ENCODE measurements around the gene PI4K2B. TPM values are rescaled to one million over a fixed set of nuclear protein-coding genes. Genes with fewer than 3 reads are reported as not detected.

Gene PI4K2B
- polyA plus RNA-seq, 1 donor (not counting 4 experiments of a cell fraction or from before 2014, with no cell fraction given), result 16.7 TPM

DNA sequence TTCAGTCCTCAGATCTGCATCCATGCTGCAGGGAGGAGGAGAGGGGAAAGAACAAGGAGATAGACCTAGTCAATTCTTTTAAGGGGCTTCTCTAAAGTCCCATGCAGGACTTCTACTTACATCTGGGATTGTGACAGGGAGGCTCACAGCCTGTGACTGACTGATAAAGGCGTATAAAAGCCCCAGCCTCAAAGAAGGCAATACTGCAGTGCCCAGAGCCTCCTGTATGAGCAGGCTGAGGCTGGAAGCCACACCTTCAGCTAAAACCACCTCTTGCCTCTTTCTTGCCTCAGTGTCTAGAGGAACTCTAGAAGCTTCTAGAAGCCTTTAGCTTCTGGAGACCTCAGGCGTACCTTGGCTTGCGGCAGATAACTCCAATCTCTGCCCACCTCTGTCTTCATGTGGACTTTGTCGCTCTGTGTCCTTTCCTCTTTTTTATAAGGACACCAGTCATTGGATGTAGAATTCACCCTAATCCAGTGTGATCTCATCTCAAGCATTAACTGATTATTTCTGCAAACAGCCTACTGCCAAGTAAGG is 72.8 kb downstream of the PI4K2B start:
- no peaks in the 10 kb centered on the region for H3K9me1 ChIP-seq (ENCODE audit: control insufficient read depth, extremely low read depth, insufficient read depth, low read length)
- no peaks in the 10 kb centered on the region for H3K36me3 ChIP-seq (ENCODE audit: control insufficient read depth in 2 of 2, extremely low read depth in 1 of 2, insufficient read depth in 2 of 2, low read length in 2 of 2)
- no peak overlapping the region for H2AFZ ChIP-seq (ENCODE audit: control insufficient read depth, low read length)
- TF ChIP-seq EZH2 (IDR thresholded peaks at IDR 0.05; ENCODE audit: low read length), result no peak
- TF ChIP-seq, protein P1, sequence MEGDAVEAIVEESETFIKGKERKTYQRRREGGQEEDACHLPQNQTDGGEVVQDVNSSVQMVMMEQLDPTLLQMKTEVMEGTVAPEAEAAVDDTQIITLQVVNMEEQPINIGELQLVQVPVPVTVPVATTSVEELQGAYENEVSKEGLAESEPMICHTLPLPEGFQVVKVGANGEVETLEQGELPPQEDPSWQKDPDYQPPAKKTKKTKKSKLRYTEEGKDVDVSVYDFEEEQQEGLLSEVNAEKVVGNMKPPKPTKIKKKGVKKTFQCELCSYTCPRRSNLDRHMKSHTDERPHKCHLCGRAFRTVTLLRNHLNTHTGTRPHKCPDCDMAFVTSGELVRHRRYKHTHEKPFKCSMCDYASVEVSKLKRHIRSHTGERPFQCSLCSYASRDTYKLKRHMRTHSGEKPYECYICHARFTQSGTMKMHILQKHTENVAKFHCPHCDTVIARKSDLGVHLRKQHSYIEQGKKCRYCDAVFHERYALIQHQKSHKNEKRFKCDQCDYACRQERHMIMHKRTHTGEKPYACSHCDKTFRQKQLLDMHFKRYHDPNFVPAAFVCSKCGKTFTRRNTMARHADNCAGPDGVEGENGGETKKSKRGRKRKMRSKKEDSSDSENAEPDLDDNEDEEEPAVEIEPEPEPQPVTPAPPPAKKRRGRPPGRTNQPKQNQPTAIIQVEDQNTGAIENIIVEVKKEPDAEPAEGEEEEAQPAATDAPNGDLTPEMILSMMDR (optimal IDR thresholded peaks at IDR 0.05 in 1 of 3, IDR thresholded peaks at IDR 0.05 in 1 of 3, conservative IDR thresholded peaks at IDR 0.05 in 1 of 3; ENCODE audit: extremely low read depth in 1 of 3, insufficient read depth in 2 of 3, low read length in 3 of 3), result no peak
- H3K27ac ChIP-seq (ENCODE audit: control insufficient read depth, insufficient read depth, low read length), result no peak overlapping the region
- no peaks in the 10 kb centered on the region for H3K79me2 ChIP-seq (ENCODE audit: control insufficient read depth, insufficient read depth, low read length)
- DNase-seq (ENCODE audit: low read depth, low spot score), result no peak
- no peak overlapping the region for H3K9ac ChIP-seq (ENCODE audit: control insufficient read depth, extremely low read depth, insufficient read depth, low read length)
- no peaks in the 10 kb centered on the region for H3K4me1 ChIP-seq (ENCODE audit: control insufficient read depth, extremely low read depth, insufficient read depth, low read length)
- no peak overlapping the region for H3K4me3 ChIP-seq (ENCODE audit: control insufficient read depth in 2 of 3, extremely low read depth in 1 of 3, insufficient read depth in 2 of 3, low read depth in 1 of 3, low read length in 3 of 3)
- H3K9me3 ChIP-seq (ENCODE audit: control insufficient read depth, low read depth, low read length), result no peaks in the 10 kb centered on the region
- FAIRE-seq, result no peak
- H4K20me1 ChIP-seq (ENCODE audit: control insufficient read depth, extremely low read depth, insufficient read depth, low read length), result no peaks in the 10 kb centered on the region
- H3K4me2 ChIP-seq (ENCODE audit: control insufficient read depth, extremely low read depth, insufficient read depth, low read depth, low read length), result no peak overlapping the region
- H3K27me3 ChIP-seq (ENCODE audit: control insufficient read depth, extremely low read depth, insufficient read depth, low read length), result no peaks in the 10 kb centered on the region
- dilution Hi-C loops (cut with MboI; ENCODE audit: extremely low pct_ligation_motif_present, low sequenced_read_pairs), result no loop called here

DNA sequence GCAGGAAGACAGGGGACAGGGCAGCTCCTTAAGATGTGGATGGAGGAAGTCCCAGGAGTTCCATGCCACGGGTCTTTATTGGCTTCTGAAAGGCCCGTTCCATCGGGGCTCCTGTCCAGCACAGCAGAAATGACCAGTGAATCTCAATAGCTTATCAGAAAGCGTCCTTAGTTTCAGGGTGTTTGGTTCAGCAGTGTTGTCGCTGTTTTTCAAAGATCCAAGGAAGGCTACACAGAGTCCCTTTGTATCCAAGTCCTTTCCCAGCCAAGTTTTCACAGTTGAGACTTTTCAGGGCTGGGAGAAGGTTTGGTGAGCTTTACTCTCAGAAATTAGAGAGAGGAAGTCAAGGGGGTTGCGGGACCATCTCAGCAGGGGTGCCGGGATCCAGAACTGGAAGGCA is 73.8 kb downstream of the PI4K2B start:
- Histone ChIP-seq H3K9me3 (ENCODE audit: control insufficient read depth, low read depth, low read length) (no peaks in the 10 kb centered on the region), H3K36me3 (ENCODE audit: control insufficient read depth in 2 of 2, extremely low read depth in 1 of 2, insufficient read depth in 2 of 2, low read length in 2 of 2) (no peaks in the 10 kb centered on the region), H3K27me3 (ENCODE audit: control insufficient read depth, extremely low read depth, insufficient read depth, low read length) (no peaks in the 10 kb centered on the region), H3K4me2 (ENCODE audit: control insufficient read depth, extremely low read depth, insufficient read depth, low read depth, low read length) (no peak overlapping the region), H4K20me1 (ENCODE audit: control insufficient read depth, extremely low read depth, insufficient read depth, low read length) (no peaks in the 10 kb centered on the region), H3K4me3 (ENCODE audit: control insufficient read depth in 2 of 3, extremely low read depth in 1 of 3, insufficient read depth in 2 of 3, low read depth in 1 of 3, low read length in 3 of 3) (no peak overlapping the region), H2AFZ (ENCODE audit: control insufficient read depth, low read length) (no peak overlapping the region), H3K4me1 (ENCODE audit: control insufficient read depth, extremely low read depth, insufficient read depth, low read length) (peaks cover 3% of the 10 kb centered on the region), H3K9me1 (ENCODE audit: control insufficient read depth, extremely low read depth, insufficient read depth, low read length) (no peaks in the 10 kb centered on the region), H3K79me2 (ENCODE audit: control insufficient read depth, insufficient read depth, low read length) (no peaks in the 10 kb centered on the region), H3K9ac (ENCODE audit: control insufficient read depth, extremely low read depth, insufficient read depth, low read length) (no peak overlapping the region), H3K27ac (ENCODE audit: control insufficient read depth, insufficient read depth, low read length) (no peak overlapping the region)
- dilution Hi-C loops (cut with MboI; ENCODE audit: extremely low pct_ligation_motif_present, low sequenced_read_pairs), result no loop called here
- FAIRE-seq (no peak), DNase-seq (ENCODE audit: low read depth, low spot score) (no peak)
- TF ChIP-seq EZH2 (IDR thresholded peaks at IDR 0.05; ENCODE audit: low read length), result no peak
- TF ChIP-seq, protein P1 (optimal IDR thresholded peaks at IDR 0.05 in 1 of 3, IDR thresholded peaks at IDR 0.05 in 1 of 3, conservative IDR thresholded peaks at IDR 0.05 in 1 of 3; ENCODE audit: extremely low read depth in 1 of 3, insufficient read depth in 2 of 3, low read length in 3 of 3), result no peak

Measured in keratinocyte (primary cell).